ENCODE results near the gene FAM174C.

DNA sequence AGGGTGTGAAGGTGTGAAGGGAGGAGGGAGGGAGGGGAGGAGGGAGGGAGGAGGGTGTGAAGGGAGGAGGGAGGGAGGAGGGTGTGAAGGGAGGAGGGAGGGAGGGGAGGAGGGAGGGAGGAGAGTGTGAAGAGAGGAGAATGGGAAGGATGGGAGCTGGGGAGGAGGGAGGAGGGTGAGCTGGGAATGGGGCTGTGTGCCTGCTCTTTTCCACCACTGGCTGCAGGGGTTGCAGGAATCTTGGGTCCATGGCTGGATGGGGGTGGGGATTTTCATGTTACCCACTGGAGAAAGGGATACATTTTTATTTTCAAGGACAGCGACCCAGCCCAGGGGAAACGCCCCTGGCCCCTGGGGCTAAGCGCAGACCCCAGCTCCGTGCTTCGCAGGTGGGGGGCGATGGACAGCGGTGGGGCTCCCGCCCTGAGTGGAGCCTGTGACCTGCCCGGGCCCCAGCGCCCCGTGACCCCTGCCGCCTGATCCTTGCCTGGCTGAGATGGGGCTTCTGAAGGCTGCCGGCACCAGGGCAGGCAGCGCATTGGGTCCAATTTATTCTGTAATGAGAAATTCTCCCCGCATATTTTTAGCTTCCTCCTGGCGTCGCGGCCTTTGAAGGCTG lies 7.4 kb downstream of the FAM174C start:
- TF ChIP-seq CEBPB (IDR thresholded peaks at IDR 0.05; ENCODE audit: low read depth) (no peak), SP1 (IDR thresholded peaks at IDR 0.05; ENCODE audit: low read depth) (no peak), EZH2 (IDR thresholded peaks at IDR 0.05) (no peak), TCF7L2 (IDR thresholded peaks at IDR 0.05; ENCODE audit: borderline replicate concordance, extremely low read depth, insufficient read depth, insufficient read length) (no peak)
- TF ChIP-seq, protein P1, sequence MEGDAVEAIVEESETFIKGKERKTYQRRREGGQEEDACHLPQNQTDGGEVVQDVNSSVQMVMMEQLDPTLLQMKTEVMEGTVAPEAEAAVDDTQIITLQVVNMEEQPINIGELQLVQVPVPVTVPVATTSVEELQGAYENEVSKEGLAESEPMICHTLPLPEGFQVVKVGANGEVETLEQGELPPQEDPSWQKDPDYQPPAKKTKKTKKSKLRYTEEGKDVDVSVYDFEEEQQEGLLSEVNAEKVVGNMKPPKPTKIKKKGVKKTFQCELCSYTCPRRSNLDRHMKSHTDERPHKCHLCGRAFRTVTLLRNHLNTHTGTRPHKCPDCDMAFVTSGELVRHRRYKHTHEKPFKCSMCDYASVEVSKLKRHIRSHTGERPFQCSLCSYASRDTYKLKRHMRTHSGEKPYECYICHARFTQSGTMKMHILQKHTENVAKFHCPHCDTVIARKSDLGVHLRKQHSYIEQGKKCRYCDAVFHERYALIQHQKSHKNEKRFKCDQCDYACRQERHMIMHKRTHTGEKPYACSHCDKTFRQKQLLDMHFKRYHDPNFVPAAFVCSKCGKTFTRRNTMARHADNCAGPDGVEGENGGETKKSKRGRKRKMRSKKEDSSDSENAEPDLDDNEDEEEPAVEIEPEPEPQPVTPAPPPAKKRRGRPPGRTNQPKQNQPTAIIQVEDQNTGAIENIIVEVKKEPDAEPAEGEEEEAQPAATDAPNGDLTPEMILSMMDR (IDR thresholded peaks at IDR 0.05 in 2 of 3, conservative IDR thresholded peaks at IDR 0.05 in 1 of 3; ENCODE audit: borderline replicate concordance in 1 of 3, insufficient read depth in 1 of 3, low read depth in 2 of 3, low read length in 2 of 3): no peak
- TF ChIP-seq, protein P2, sequence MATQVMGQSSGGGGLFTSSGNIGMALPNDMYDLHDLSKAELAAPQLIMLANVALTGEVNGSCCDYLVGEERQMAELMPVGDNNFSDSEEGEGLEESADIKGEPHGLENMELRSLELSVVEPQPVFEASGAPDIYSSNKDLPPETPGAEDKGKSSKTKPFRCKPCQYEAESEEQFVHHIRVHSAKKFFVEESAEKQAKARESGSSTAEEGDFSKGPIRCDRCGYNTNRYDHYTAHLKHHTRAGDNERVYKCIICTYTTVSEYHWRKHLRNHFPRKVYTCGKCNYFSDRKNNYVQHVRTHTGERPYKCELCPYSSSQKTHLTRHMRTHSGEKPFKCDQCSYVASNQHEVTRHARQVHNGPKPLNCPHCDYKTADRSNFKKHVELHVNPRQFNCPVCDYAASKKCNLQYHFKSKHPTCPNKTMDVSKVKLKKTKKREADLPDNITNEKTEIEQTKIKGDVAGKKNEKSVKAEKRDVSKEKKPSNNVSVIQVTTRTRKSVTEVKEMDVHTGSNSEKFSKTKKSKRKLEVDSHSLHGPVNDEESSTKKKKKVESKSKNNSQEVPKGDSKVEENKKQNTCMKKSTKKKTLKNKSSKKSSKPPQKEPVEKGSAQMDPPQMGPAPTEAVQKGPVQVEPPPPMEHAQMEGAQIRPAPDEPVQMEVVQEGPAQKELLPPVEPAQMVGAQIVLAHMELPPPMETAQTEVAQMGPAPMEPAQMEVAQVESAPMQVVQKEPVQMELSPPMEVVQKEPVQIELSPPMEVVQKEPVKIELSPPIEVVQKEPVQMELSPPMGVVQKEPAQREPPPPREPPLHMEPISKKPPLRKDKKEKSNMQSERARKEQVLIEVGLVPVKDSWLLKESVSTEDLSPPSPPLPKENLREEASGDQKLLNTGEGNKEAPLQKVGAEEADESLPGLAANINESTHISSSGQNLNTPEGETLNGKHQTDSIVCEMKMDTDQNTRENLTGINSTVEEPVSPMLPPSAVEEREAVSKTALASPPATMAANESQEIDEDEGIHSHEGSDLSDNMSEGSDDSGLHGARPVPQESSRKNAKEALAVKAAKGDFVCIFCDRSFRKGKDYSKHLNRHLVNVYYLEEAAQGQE (IDR thresholded peaks at IDR 0.05; ENCODE audit: low read depth): no peak
